Measurements from ENCODE around the gene SCARB1.

The SCARB1 gene

GRCh38 chr12:124737040-124737419 is 126.6 kb downstream of the SCARB1 start:
- ATAC-seq = no peak
- TF ChIP-seq ISL1 (CRISPR knock-in tag; IDR thresholded peaks at IDR 0.05) (no peak), CSRNP3 (CRISPR knock-in tag; IDR thresholded peaks at IDR 0.05) (no peak), OSR1 (CRISPR knock-in tag; IDR thresholded peaks at IDR 0.05) (no peak), SNAI2 (CRISPR knock-in tag; IDR thresholded peaks at IDR 0.05) (no peak), CREB5 (CRISPR knock-in tag; IDR thresholded peaks at IDR 0.05; ENCODE audit: low read depth) (no peak), ZNF8 (CRISPR knock-in tag; IDR thresholded peaks at IDR 0.05) (no peak), ARNTL (CRISPR knock-in tag; IDR thresholded peaks at IDR 0.05; ENCODE audit: borderline replicate concordance, low read depth) (no peak), TCF4 (CRISPR knock-in tag; IDR thresholded peaks at IDR 0.05; ENCODE audit: borderline replicate concordance) (no peak), CSDC2 (CRISPR knock-in tag; IDR thresholded peaks at IDR 0.05) (no peak), ESRRG (CRISPR knock-in tag; IDR thresholded peaks at IDR 0.05) (no peak), POU6F1 (CRISPR knock-in tag; IDR thresholded peaks at IDR 0.05; ENCODE audit: borderline replicate concordance, low read depth) (no peak), PPARA (CRISPR knock-in tag; IDR thresholded peaks at IDR 0.05; ENCODE audit: borderline replicate concordance) (no peak), ZFP30 (CRISPR knock-in tag; IDR thresholded peaks at IDR 0.05) (no peak), PATZ1 (CRISPR knock-in tag; IDR thresholded peaks at IDR 0.05; ENCODE audit: borderline replicate concordance) (no peak), TSHZ2 (CRISPR knock-in tag; IDR thresholded peaks at IDR 0.05) (no peak), TOX (CRISPR knock-in tag; IDR thresholded peaks at IDR 0.05; ENCODE audit: borderline replicate concordance) (no peak), ZC3H10 (CRISPR knock-in tag; IDR thresholded peaks at IDR 0.05) (no peak), BACH2 (CRISPR knock-in tag; IDR thresholded peaks at IDR 0.05; ENCODE audit: borderline replicate concordance) (no peak), ZNF70 (CRISPR knock-in tag; IDR thresholded peaks at IDR 0.05) (no peak), RARB (CRISPR knock-in tag; IDR thresholded peaks at IDR 0.05) (no peak)

GRCh38 chr12:124736115-124737039 is 127.3 kb downstream of the SCARB1 start:
- ATAC-seq = no peak
- no peak for TF ChIP-seq ZFP30 (CRISPR knock-in tag; IDR thresholded peaks at IDR 0.05)
- TF ChIP-seq POU6F1 (CRISPR knock-in tag; IDR thresholded peaks at IDR 0.05; ENCODE audit: borderline replicate concordance, low read depth) = no peak
- TF ChIP-seq PPARA (CRISPR knock-in tag; IDR thresholded peaks at IDR 0.05; ENCODE audit: borderline replicate concordance) = no peak
- TF ChIP-seq ZFP3 (CRISPR knock-in tag; IDR thresholded peaks at IDR 0.05) = no peak
- TF ChIP-seq BACH2 (CRISPR knock-in tag; IDR thresholded peaks at IDR 0.05; ENCODE audit: borderline replicate concordance) = no peak
- no peak for TF ChIP-seq ZNF8 (CRISPR knock-in tag; IDR thresholded peaks at IDR 0.05)
- TF ChIP-seq ARNTL (CRISPR knock-in tag; IDR thresholded peaks at IDR 0.05; ENCODE audit: borderline replicate concordance, low read depth) = no peak
- no peak for TF ChIP-seq ESRRG (CRISPR knock-in tag; IDR thresholded peaks at IDR 0.05)
- TF ChIP-seq ZNF70 (CRISPR knock-in tag; IDR thresholded peaks at IDR 0.05) = no peak
- TF ChIP-seq ZC3H10 (CRISPR knock-in tag; IDR thresholded peaks at IDR 0.05) = no peak
- TF ChIP-seq TCF4 (CRISPR knock-in tag; IDR thresholded peaks at IDR 0.05; ENCODE audit: borderline replicate concordance) = no peak
